CD4-positive, alpha-beta T cell treated with Interferon alpha-2 for 1 hour (primary cell): ENCODE measurements around the gene SLC27A6.
"Not testable (repeated sequence)": the region's sequence is repeated elsewhere in the genome, so short reads cannot be mapped to it uniquely, and the experiment has no call there.

ENCODE experiments used
- DNase-seq, 2 donors: peaks; one replicate each; pipeline ENCODE4 v3.0.0-alpha.2; 2020 to 2022

Gene SLC27A6, protein sequence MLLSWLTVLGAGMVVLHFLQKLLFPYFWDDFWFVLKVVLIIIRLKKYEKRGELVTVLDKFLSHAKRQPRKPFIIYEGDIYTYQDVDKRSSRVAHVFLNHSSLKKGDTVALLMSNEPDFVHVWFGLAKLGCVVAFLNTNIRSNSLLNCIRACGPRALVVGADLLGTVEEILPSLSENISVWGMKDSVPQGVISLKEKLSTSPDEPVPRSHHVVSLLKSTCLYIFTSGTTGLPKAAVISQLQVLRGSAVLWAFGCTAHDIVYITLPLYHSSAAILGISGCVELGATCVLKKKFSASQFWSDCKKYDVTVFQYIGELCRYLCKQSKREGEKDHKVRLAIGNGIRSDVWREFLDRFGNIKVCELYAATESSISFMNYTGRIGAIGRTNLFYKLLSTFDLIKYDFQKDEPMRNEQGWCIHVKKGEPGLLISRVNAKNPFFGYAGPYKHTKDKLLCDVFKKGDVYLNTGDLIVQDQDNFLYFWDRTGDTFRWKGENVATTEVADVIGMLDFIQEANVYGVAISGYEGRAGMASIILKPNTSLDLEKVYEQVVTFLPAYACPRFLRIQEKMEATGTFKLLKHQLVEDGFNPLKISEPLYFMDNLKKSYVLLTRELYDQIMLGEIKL

DNA sequence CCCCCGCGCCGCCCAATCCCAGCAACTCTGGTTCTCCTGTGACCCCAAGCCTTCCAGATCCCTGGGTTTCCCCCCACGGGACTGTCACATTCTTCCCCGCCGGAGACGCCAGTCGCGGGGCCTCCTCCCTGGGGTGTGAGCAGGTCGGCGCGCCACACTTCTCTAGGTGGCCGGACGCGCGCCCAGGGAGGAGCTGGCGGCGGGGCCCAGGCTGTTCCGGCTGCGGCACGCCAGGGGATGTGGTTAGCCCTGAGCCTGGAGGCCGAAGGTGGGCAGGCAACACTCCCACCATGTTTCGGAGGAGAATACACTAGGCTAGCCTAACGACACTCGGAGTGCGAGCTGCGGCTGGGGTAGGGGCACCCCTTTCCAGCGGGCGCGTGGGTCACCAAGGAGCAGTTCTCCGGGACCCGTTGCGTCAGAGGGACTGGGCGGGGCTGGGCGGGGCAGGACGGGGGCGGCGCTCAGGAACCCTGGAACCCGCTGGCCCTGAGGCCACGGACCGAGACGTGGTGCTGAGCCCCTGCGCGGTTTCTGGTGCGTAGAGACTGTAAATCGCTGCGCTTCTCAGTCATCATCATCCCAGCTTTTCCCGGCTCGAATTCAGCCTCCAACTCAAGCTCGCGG lies at the start of gene SLC27A6:
Gene SLC27A6, plus strand, starts transcription at position 478 of the 627 bp plus-strand sequence. CDS start 650 bp downstream, outside the sequence.
- no peak for DNase-seq

DNA sequence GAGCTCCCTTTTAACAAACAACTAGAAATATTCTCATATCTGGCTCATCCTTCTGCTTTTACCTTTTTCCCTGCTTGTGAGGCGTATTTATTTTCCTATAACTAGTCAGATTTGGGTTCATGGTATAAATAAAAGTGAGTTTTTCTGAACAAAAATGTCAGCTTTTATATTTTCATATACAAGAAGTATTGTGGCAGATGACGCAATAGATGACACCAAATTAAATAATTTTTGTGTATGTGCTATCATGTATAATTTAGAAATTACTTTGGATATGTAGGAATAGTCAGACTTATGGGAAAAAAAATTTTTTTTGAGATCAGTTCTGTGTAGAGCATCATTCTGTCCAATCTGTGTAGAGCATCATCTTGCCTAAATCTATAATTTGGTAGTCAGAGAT lies 45.7 kb upstream of the SLC27A6 start:
- DNase-seq = no peak

DNA sequence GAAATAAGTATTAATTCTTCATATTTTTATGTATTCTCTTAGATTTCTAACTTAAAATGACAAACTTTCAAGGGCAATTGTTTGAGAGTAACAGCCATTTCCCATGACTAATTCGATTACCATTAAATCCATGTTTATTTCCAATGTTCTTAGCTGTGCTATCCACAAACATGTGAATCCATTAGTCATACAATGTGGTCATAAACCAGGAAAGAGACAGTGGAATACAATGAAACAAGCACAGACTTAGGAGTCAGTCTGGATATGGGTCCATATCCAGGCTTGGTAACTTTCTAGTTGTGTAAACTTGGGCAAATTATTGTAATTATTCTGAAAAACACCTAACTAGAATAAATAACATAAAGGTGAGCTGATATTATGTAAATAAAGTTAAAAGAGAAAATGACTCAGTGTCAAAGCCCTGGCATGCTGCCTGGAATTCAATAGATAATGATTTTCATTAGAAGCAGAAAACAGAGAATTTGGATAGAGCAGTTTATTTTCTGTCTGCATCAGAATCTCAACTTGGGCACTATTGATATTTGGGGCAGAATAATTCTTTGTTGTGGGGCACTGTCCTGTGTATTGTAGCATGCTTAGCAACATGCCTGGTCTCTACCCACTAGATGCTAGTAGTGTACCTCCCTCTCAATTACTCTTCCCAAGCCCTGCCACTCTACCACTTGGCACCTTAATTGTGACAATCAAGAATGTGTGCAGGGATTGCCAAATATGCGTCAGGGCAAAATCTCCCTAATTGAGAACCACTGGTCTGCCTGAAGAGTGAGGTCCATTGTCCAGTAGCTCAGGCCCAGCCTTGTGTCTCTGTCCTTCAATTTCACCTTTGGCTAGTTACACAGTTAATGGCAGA lies 44.7 kb upstream of the SLC27A6 start:
- no peak for DNase-seq

DNA sequence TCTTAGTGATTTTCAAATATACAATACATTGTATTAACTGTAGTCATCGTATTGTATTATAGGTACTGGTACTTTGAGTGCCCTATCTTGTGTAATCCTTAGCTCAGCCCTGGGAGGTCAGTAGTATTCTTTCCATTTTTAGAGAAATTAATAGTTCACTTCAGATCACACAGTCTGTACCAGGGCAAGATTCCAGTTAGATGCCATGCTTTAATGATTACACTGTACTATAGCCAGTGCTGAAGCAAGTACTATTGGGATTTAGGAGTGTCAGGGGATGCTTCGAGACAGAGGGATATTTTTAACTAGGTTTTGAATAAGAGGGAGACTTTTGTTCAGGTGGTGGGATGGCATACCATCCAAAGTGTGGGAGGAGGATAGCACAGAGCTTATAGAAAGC lies 41.0 kb upstream of the SLC27A6 start:
- DNase-seq = no peak

DNA sequence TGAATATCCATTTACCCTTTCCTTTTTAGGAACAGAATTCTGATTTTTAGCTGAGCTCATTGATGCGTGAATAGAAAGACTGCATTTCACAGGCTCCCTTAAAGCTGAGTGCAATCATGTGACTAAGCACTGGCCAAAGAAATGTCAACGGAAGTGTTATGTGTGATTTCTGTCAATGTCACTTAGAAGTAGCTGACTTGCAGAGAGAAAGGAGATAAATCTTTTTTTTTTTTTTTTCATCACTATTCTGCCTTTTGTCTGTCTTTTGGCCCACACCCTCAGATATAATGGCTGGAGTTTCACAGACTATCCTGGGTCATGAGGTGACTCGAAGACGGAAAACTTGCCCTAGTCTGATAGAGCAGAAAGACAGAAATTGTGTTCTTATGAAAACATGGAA lies 39.3 kb upstream of the SLC27A6 start:
- DNase-seq = no peak

DNA sequence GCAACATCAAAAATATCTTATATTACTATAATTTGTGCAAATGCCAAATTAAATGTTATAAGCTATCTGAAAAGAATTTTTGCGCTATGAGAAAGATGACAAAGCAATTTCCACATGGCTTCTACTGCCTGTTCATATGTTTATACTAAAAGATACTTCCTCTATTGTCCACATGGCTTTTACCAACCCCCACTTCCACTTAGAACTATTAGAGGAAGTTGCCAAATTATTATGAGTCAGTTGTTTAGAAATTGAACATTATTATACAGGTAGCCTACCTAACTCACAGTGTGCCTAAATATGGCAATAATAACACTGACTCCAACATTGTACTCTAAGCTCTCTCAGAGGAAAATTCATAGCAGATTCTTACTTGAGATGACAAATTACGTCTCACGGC lies 37.6 kb upstream of the SLC27A6 start:
- no peak for DNase-seq

DNA sequence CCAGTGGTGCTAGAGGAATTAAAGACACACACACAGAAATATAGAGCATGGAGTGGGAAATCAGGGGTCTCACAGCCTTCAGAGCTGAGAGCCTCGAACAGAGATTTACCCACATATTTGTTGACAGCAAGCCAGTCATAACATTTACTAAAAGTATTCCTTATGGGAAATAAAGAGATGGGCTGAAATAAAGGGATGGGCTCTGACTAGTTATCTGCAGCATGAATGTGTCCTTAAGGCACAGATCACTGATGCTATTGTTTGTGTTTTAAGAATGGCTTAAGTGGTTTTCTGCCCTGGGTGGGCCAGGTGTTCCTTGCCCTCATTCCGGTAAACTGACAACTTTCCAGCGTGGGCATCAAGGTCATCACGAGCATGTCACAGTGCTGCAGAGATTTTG lies 33.1 kb upstream of the SLC27A6 start:
- not testable (repeated sequence) for DNase-seq

DNA sequence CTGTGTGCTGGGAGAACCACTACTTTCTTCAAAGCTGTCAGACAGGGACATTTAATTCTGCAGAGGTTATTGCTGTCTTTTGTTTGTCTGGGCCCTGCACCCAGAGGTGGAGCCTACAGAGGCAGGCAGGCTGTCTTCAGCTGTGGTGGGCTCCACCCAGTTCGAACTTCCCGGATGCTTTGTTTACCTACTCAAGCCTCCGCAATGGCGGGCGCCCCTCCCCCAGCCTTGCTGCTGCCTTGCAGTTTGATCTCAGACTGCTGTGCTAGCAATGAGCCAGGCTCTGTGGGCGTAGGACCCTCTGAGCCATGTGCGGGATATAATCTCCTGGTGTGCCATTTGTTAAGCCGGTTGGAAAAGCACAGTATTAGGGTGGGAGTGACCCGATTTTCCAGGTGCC lies 22.2 kb upstream of the SLC27A6 start:
- not testable (repeated sequence) for DNase-seq

DNA sequence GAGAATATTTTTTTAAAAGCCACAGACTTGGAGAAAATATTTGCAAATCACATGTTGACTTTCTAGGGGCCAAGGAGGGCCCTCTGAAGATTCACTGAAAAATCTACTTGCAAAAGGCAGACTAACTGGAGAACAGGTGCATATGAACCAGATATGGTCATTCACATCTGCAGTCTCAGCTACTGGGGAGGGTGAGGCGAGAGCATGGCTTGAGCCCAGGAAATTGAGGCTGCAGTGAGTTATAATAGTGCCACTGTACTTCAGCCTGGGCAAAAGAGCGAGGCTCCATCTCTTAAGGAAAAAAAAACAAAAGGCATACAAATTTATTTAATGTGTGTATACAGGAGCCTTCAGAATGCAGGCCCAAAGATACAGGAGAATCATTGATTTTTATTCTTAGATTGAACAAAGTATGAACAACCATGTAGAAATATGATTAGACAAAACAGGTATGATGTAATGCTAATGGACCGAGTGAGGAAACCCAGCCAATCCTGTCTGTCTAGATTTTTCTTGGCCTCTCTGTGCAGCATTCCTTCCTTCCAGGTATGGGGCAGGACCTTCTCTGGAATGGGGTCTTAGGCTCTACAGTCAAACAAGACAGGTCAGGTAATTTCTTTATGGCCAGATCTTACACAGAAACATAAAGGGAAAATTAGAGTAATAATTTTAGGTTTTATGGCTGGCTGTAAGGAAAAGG lies 15.3 kb upstream of the SLC27A6 start:
- no peak for DNase-seq

DNA sequence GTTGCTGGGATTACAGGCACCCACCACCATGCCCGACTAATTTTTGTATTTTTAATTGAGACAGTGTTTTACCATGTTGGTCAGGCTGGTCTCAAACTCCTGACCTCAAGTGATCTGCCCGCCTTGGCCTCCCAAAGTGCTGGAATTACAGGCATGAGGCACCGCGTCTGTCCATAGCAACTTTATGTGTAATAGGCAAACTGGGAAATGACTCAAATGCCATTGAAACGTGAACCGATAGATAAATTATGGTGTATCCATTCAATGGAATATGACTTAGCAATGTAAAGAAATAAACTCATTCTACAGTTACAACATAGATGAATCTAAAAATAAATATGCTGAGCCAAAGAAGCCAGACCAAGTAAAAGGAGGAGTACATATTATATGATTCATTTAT lies 14.0 kb upstream of the SLC27A6 start:
- not testable (repeated sequence) for DNase-seq

DNA sequence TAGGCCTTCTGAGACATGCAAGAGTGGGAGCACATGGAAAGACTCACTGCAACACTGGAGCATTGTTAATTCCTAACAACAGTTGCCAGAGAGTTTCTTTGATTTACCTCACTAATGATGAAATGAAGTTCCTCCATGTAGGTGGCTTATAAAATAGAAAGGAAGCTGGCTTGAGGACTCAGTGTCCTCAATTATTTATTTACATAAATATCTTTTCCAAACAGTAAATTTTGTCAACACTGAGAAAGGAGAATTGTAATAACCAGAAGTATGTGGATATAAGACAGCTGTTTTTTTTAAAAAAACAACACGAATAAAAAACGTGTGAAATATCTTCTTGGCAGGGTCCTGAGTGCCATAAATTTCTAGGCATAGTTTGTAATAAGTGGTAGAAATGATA lies 9.1 kb upstream of the SLC27A6 start:
- DNase-seq = no peak

DNA sequence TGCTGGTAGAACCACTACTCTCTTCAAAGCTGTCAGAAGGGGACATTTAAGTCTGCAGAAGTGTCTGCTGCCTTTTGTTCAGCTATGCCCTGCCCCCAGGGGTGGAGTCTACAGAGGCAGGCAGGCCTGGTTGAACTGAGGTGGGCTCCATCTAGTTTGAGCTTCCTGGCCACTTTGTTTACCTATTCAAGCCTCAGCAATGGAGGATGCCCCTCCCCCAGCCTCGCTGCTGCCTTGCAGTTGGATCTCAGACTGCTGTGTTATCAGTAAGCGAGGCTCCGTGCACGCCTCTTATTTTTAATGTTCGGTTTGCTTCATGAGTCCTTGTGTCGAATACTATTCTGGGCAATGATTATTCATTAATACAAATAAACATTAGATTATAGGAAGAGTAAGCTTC lies 3.1 kb upstream of the SLC27A6 start:
- DNase-seq = no peak

DNA sequence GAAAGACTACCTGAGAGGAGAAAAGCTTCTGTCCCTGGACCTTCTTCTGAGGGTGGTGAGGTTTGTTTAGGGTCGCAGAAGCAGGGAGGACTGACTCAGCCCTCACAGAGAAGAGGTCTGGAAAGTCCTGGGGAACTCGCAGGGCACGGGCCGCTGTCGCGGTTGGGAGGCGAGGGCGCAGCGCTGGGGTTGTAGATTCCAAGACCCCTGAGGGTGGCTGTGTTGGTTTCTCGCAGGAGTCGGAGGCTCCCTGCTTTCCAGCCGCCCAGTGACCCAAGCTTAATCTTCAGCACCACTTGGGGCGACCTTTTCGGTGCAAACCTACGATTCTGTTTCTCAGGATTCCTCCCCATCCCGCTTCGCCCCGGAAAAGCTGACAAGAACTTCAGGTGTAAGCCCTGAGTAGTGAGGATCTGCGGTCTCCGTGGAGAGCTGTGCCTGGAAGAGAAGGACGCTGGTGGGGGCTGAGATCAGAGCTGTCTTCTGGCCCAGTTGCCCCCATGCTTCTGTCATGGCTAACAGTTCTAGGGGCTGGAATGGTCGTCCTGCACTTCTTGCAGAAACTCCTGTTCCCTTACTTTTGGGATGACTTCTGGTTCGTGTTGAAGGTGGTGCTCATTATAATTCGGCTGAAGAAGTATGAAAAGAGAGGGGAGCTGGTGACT lies 482 bp downstream of the SLC27A6 start:
- DNase-seq = no peak

DNA sequence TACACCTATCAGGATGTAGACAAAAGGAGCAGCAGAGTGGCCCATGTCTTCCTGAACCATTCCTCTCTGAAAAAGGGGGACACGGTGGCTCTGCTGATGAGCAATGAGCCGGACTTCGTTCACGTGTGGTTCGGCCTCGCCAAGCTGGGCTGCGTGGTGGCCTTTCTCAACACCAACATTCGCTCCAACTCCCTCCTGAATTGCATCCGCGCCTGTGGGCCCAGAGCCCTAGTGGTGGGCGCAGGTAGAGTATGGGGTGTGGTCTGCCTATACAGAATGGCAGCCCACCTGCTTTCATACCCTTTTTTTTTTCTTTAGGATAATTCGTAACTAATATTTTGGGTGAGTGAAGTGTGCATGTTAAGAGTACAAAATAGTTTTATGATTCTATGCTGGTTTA lies 1.1 kb downstream of the SLC27A6 start:
- DNase-seq = no peak

DNA sequence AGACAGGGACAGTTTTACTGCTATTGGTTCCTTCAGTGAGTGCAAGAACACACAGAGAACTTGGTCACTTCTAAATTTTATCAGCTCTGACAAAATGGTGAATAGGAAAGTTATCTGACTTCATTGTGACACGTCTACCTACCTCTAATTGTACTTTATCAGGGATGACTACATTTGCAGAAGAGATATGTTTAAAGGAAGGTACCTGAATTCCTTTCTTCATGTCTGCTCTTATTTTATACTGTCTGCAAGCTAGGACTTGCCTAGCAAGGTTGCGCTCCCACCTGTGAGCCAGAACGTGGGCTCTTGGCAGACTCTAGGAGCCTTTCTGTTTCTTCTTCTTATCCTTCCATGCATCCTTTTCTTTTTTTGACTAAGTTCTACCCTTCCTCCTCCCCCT lies 1.6 kb downstream of the SLC27A6 start:
- no peak for DNase-seq

DNA sequence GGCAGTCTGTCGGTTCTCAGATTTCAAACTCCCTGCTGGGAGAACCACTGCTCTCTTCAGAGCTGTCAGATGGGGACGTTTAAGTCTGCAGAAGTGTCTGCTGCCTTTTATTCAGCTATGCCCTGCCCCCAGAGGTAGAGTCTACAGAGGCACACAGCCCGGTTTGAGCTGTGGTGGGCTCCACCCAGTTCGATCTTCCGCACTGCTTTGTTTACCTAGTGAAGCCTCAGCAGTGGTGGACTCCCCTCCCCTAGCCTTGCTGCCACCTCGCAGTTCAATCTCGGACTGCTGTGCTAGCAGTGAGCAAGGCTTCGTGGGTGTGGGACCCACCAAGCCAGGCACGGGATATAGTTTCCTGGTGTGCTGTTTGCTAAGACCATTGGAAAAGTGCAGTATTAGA lies 8.0 kb downstream of the SLC27A6 start:
- no peak for DNase-seq

DNA sequence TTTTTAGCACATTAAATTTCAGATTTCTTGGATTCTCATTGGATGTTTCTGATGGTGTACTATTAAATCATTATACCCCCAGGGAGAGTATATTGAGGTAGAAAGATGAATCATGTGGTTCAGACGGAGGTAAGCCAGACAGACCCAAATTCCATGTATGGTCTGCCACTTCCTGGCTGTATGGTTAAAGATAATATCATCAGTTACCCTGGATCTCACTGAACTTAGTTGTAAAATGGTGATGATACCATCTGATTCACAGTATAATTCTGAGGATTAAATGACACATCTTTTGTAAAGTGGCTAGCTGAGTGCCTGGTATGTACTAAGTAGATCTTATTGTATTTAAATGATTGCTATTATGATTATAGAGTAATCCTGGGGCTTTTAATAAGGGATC lies 9.3 kb downstream of the SLC27A6 start:
- DNase-seq = no peak

DNA sequence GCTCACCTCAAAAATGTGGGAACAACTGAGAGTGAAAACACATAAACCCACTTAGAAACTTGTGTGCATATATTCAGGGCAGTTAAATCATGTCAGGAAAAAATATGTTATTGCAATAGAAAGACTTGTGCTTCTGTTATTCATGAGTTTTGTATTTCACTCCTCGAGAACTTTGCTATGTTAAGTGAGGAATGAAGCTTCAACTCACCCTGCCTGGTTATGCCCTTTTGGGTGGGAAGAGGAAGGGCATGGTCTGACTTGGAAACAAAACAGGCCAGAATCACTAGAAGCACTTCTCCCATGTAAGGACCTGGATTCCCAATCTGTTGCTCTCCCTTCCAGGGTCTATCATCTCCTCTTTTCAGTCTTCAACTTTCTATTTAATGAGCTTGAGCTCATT lies 14.5 kb downstream of the SLC27A6 start:
- no peak for DNase-seq

DNA sequence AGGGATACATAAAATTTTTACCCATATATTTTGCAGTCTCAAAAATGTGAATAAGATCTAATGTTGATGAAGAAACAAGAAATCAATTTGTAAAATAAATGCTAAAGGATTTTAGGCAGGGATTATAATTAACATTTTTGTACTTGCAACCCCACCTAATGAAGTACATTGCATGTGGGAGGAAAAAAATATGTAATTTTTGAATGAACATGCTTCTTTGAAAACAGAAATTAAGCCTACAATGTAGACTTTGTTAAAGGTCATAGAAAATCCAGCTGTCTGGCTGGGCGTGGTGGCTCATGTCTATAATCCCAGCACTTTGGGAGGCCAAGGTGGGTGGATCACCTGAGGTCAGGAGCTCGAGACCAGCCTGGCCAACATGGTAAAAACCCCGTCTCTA lies 15.6 kb downstream of the SLC27A6 start:
- no peak for DNase-seq

DNA sequence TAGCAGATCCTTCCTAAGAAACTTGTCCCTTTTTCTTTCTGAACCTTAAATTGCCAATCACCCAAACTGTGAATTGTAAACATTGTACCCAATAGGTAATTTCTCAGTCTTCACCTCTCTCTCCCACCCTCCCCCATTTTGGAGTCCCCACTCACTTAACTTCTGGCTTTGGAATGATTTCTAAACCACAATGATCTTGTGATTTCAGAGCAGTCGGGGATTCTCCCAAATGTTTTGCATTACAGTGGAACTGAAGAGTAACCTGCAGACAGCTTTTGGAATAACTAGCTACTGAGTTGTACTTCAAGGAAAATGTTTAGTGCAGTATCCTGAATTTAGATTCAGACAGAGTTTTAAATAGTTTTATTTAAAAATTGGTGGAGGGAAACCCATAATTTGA lies 19.2 kb downstream of the SLC27A6 start:
- DNase-seq = no peak

DNA sequence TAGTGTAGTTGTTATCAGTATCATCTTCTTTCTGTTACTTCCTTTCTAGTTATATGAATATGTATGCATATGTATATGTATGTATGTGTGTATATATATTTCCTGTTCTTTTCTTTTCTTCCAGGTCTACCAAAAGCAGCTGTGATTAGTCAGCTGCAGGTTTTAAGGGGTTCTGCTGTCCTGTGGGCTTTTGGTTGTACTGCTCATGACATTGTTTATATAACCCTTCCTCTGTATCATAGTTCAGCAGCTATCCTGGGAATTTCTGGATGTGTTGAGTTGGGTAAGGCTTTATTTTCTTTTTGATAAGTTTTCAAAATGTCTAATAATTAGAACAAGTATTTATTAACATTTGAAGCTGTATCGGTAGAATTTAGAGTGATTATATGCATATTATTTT lies 23.2 kb downstream of the SLC27A6 start:
- no peak for DNase-seq
